ENCODE measurements around the gene OR2V1. TPM values are rescaled to one million over a fixed set of nuclear protein-coding genes. Genes with fewer than 3 reads are reported as not detected.

Gene OR2V1
- total and polyA plus RNA-seq, 2 of the 13 experiments (the other 11 are each of a cell fraction or from before 2014, with no cell fraction given), result not detected

GRCh38 chr5:181163487-181164075 lies 32.6 kb upstream of the OR2V1 start (continued):
- TF ChIP-seq, protein P1, sequence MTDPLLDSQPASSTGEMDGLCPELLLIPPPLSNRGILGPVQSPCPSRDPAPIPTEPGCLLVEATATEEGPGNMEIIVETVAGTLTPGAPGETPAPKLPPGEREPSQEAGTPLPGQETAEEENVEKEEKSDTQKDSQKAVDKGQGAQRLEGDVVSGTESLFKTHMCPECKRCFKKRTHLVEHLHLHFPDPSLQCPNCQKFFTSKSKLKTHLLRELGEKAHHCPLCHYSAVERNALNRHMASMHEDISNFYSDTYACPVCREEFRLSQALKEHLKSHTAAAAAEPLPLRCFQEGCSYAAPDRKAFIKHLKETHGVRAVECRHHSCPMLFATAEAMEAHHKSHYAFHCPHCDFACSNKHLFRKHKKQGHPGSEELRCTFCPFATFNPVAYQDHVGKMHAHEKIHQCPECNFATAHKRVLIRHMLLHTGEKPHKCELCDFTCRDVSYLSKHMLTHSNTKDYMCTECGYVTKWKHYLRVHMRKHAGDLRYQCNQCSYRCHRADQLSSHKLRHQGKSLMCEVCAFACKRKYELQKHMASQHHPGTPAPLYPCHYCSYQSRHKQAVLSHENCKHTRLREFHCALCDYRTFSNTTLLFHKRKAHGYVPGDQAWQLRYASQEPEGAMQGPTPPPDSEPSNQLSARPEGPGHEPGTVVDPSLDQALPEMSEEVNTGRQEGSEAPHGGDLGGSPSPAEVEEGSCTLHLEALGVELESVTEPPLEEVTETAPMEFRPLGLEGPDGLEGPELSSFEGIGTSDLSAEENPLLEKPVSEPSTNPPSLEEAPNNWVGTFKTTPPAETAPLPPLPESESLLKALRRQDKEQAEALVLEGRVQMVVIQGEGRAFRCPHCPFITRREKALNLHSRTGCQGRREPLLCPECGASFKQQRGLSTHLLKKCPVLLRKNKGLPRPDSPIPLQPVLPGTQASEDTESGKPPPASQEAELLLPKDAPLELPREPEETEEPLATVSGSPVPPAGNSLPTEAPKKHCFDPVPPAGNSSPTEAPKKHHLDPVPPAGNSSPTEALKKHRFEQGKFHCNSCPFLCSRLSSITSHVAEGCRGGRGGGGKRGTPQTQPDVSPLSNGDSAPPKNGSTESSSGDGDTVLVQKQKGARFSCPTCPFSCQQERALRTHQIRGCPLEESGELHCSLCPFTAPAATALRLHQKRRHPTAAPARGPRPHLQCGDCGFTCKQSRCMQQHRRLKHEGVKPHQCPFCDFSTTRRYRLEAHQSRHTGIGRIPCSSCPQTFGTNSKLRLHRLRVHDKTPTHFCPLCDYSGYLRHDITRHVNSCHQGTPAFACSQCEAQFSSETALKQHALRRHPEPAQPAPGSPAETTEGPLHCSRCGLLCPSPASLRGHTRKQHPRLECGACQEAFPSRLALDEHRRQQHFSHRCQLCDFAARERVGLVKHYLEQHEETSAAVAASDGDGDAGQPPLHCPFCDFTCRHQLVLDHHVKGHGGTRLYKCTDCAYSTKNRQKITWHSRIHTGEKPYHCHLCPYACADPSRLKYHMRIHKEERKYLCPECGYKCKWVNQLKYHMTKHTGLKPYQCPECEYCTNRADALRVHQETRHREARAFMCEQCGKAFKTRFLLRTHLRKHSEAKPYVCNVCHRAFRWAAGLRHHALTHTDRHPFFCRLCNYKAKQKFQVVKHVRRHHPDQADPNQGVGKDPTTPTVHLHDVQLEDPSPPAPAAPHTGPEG (CRISPR knock-in tag; IDR thresholded peaks at IDR 0.05), result no peak
- TF ChIP-seq, protein P2, sequence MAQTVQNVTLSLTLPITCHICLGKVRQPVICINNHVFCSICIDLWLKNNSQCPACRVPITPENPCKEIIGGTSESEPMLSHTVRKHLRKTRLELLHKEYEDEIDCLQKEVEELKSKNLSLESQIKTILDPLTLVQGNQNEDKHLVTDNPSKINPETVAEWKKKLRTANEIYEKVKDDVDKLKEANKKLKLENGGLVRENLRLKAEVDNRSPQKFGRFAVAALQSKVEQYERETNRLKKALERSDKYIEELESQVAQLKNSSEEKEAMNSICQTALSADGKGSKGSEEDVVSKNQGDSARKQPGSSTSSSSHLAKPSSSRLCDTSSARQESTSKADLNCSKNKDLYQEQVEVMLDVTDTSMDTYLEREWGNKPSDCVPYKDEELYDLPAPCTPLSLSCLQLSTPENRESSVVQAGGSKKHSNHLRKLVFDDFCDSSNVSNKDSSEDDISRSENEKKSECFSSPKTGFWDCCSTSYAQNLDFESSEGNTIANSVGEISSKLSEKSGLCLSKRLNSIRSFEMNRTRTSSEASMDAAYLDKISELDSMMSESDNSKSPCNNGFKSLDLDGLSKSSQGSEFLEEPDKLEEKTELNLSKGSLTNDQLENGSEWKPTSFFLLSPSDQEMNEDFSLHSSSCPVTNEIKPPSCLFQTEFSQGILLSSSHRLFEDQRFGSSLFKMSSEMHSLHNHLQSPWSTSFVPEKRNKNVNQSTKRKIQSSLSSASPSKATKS (CRISPR knock-in tag; IDR thresholded peaks at IDR 0.05), result no peak
- TF ChIP-seq ARNTL (CRISPR knock-in tag; IDR thresholded peaks at IDR 0.05), result no peak
